H1 (cell line): ENCODE measurements around the gene TMEM14C. TPM values are rescaled to one million over a fixed set of nuclear protein-coding genes. Genes with fewer than 3 reads are reported as not detected.

ENCODE experiments used
- CTCF ChIA-PET: fragments of 300-600 bp; sonication (Branson Sonifier 250); formaldehyde crosslinking; loops from one replicate; lab custom pipeline; 2021; ENCODE audit not compliant: partially characterized antibody; lab: Charles Lee
- POLR2A ChIA-PET: fragments of 300-600 bp; sonication (Branson Sonifier 250); formaldehyde crosslinking; loops from one replicate; lab custom pipeline; 2021; ENCODE audit warnings: inconsistent platforms; ENCODE audit not compliant: partially characterized antibody; lab: Charles Lee
- DNase-seq, 2 experiments: peaks; one replicate each; pipeline versions ENCODE4 v3.0.0 to v3.0.0-alpha.2; 2010 to 2022; ENCODE audit warnings: low spot score in 2 of 2, low read depth in 1 of 2, mixed read lengths in 1 of 2
- FAIRE-seq: peaks from 2 replicates; lab custom pipeline; 2011; peaks lifted over from hg19 to GRCh38; lab: Jason Lieb, UNC
- H2AFZ ChIP-seq: 2 replicates; pipeline ENCODE4 v1.8.1; 2012; ENCODE audit warnings: low read length, inconsistent platforms
- H2AK5ac ChIP-seq: 2 replicates; pipeline ENCODE4 v1.6.1; 2013; ENCODE audit warnings: low read depth, low read length
- H2BK120ac ChIP-seq: replicated peaks from 2 replicates; pipeline ENCODE3; 2013; ENCODE audit warnings: low read depth, low read length, inconsistent platforms
- H2BK12ac ChIP-seq: 2 replicates; pipeline ENCODE4 v1.6.1; 2013; ENCODE audit warnings: low read depth, low read length
- H2BK15ac ChIP-seq: 2 replicates; pipeline ENCODE4 v1.6.1; 2013; ENCODE audit warnings: low read length
- H2BK20ac ChIP-seq: 2 replicates; pipeline ENCODE4 v1.6.1; 2013; ENCODE audit warnings: low read length
- H2BK5ac ChIP-seq: 2 replicates; pipeline ENCODE4 v1.6.1; 2013; ENCODE audit warnings: low read depth, low read length
- H3K14ac ChIP-seq: 2 replicates; pipeline ENCODE4 v1.6.1; 2013; ENCODE audit warnings: inconsistent platforms; ENCODE audit not compliant: insufficient read length
- H3K18ac ChIP-seq: 2 replicates; pipeline ENCODE4 v1.6.1; 2013; ENCODE audit warnings: low read length; ENCODE audit errors: extremely low read depth
- H3K23ac ChIP-seq: 2 replicates; pipeline ENCODE4 v1.6.1; 2013; ENCODE audit warnings: inconsistent platforms; ENCODE audit not compliant: insufficient read length
- H3K23me2 ChIP-seq: 2 replicates; pipeline ENCODE4 v1.6.1; 2013; ENCODE audit warnings: low read depth, low read length
- H3K27ac ChIP-seq: 2 replicates; pipeline ENCODE4 v1.6.1; 2011; ENCODE audit warnings: low read depth, low read length, inconsistent platforms
- H3K27me3 ChIP-seq, 4 experiments: replicated peaks in 1 of 4; 1 replicate in 1 of 4; 2 replicates in 3 of 4; pipeline versions ENCODE4 v1.6.1 to v1.8.1; 2011 to 2013; ENCODE audit warnings: low read length in 3 of 4, mild to moderate bottlenecking in 3 of 4, inconsistent platforms in 2 of 4, mixed read lengths in 2 of 4, moderate library complexity in 1 of 4; ENCODE audit not compliant: control insufficient read depth in 3 of 4, insufficient read depth in 3 of 4; ENCODE audit errors: extremely low read depth in 1 of 4
- H3K36me3 ChIP-seq, 4 experiments: 2 replicates each; pipeline versions ENCODE4 v1.6.1 to v1.8.1; 2011 to 2013; ENCODE audit warnings: mild to moderate bottlenecking in 4 of 4, low read length in 3 of 4, moderate library complexity in 2 of 4, control low read depth in 1 of 4, inconsistent platforms in 1 of 4; ENCODE audit not compliant: insufficient read depth in 4 of 4, control insufficient read depth in 2 of 4
- H3K4ac ChIP-seq: replicated peaks from 2 replicates; pipeline ENCODE3; 2013; ENCODE audit warnings: low read length, low read depth, mixed read lengths, inconsistent platforms; ENCODE audit not compliant: insufficient read length
- H3K4me1 ChIP-seq, 4 experiments: replicated peaks in 1 of 4; 1 replicate in 1 of 4; 2 replicates in 3 of 4; pipeline versions ENCODE4 v1.6.1 to v1.8.1; 2011 to 2013; ENCODE audit warnings: low read length in 3 of 4, inconsistent platforms in 2 of 4, mixed read lengths in 1 of 4; ENCODE audit not compliant: insufficient read depth in 4 of 4, control insufficient read depth in 3 of 4
- H3K4me2 ChIP-seq, 2 experiments: 2 replicates each; pipeline versions ENCODE4 v1.6.1 to v1.8.1; 2011 to 2013; ENCODE audit warnings: low read depth in 2 of 2, low read length in 2 of 2, control low read depth in 1 of 2, inconsistent platforms in 1 of 2, mild to moderate bottlenecking in 1 of 2; ENCODE audit not compliant: insufficient read depth in 1 of 2
- H3K4me3 ChIP-seq, 4 experiments: fragments of 200-600, 300-600 bp in 1 of 4; sonication (generic), shearing (Covaris generic), sonication (Bioruptor Twin) in 1 of 4; 2 replicates each; pipeline versions ENCODE4 v1.5.1 to v1.8.1; 2011 to 2016; ENCODE audit warnings: low read length in 4 of 4, low read depth in 3 of 4, control low read depth in 2 of 4, inconsistent platforms in 2 of 4, mild to moderate bottlenecking in 2 of 4, mixed read lengths in 1 of 4, moderate library complexity in 1 of 4; ENCODE audit not compliant: insufficient read depth in 2 of 4; ENCODE audit errors: extremely low read depth in 1 of 4
- H3K56ac ChIP-seq: replicated peaks from 2 replicates; pipeline ENCODE3; 2013; ENCODE audit warnings: low read depth, mild to moderate bottlenecking, mixed read lengths, low read length, inconsistent platforms; ENCODE audit not compliant: insufficient read length
- H3K79me1 ChIP-seq: 2 replicates; pipeline ENCODE4 v1.6.1; 2013; ENCODE audit warnings: low read depth, low read length, control low read depth
- H3K79me2 ChIP-seq, 2 experiments: 2 replicates each; pipeline versions ENCODE4 v1.6.1 to v1.8.1; 2012 to 2013; ENCODE audit warnings: low read length in 2 of 2, mild to moderate bottlenecking in 2 of 2, inconsistent platforms in 1 of 2; ENCODE audit not compliant: insufficient read depth in 2 of 2, control insufficient read depth in 1 of 2
- H3K9ac ChIP-seq, 4 experiments: replicated peaks in 1 of 4; 1 replicate in 1 of 4; 2 replicates in 3 of 4; pipeline versions ENCODE4 v1.6.1 to v1.8.1; 2011 to 2013; ENCODE audit warnings: low read depth in 3 of 4, low read length in 3 of 4, control low read depth in 2 of 4, mild to moderate bottlenecking in 2 of 4, moderate library complexity in 2 of 4, inconsistent platforms in 1 of 4; ENCODE audit errors: extremely low read depth in 1 of 4
- H3K9me3 ChIP-seq, 2 experiments: 2 replicates each; pipeline versions ENCODE4 v1.6.1 to v1.8.1; 2012 to 2013; ENCODE audit warnings: mild to moderate bottlenecking in 2 of 2, moderate library complexity in 2 of 2, control low read depth in 1 of 2, inconsistent platforms in 1 of 2, low read depth in 1 of 2, low read length in 1 of 2, mixed read lengths in 1 of 2; ENCODE audit not compliant: insufficient read depth in 2 of 2
- H4K20me1 ChIP-seq, 2 experiments: replicated peaks in 1 of 2; 2 replicates each; pipeline versions ENCODE3 to v1.8.1; 2011 to 2013; ENCODE audit warnings: inconsistent platforms in 2 of 2, low read length in 2 of 2, mild to moderate bottlenecking in 1 of 2; ENCODE audit not compliant: insufficient read depth in 2 of 2, control insufficient read depth in 1 of 2
- H4K5ac ChIP-seq: 2 replicates; pipeline ENCODE4 v1.6.1; 2013; ENCODE audit warnings: low read length, low read depth, mixed read lengths, inconsistent platforms; ENCODE audit not compliant: insufficient read length
- H4K8ac ChIP-seq: 2 replicates; pipeline ENCODE4 v1.8.0; 2013; ENCODE audit warnings: mild to moderate bottlenecking, moderate library complexity, low read length, inconsistent platforms; ENCODE audit not compliant: insufficient read depth; ENCODE audit errors: extremely low read depth
- H4K91ac ChIP-seq: replicated peaks from 2 replicates; pipeline ENCODE3; 2013; ENCODE audit warnings: low read length, mixed read lengths, inconsistent platforms; ENCODE audit not compliant: insufficient read length
- ATF2 ChIP-seq: IDR thresholded peaks from 2 replicates; pipeline ENCODE4 v1.6.1; 2012; ENCODE audit warnings: low read length, inconsistent platforms
- ATF3 ChIP-seq: IDR thresholded peaks from 2 replicates; pipeline ENCODE4 v1.6.1; 2011; ENCODE audit warnings: low read depth, mild to moderate bottlenecking, low read length; ENCODE audit not compliant: insufficient read depth
- JUN ChIP-seq: IDR thresholded peaks from 2 replicates; pipeline ENCODE4 v1.6.1; 2011; ENCODE audit warnings: low read depth, mild to moderate bottlenecking, improper control_type of control experiment, low read length
- KDM5A ChIP-seq: fragments of 200-600 bp; IDR thresholded peaks from 2 replicates; pipeline ENCODE4 v1.7.1; 2012; ENCODE audit warnings: mild to moderate bottlenecking, low read length, inconsistent platforms, mixed read lengths
- RNF2 ChIP-seq: fragments of 200-900, 300-1000 bp; sonication (generic); IDR thresholded peaks from 2 replicates; pipeline ENCODE4 v1.7.1; 2016; ENCODE audit warnings: borderline replicate concordance, low read depth, mild to moderate bottlenecking, antibody characterized with exemption, low read length; ENCODE audit not compliant: poor library complexity, severe bottlenecking; ENCODE audit errors: missing control alignments
- WGBS, 2 experiments: shearing (Covaris generic) in 1 of 2; methylation state at CpG; one replicate each; pipeline versions ENCODE4 v1.1.6 to v1.1.7; 2013 to 2015; ENCODE audit warnings: low lambda C conversion rate in 2 of 2, mixed read lengths in 2 of 2, inconsistent platforms in 1 of 2, low coverage in 1 of 2, missing lambda C conversion rate in 1 of 2; ENCODE audit not compliant: insufficient replicate concordance in 2 of 2, insufficient coverage in 1 of 2, insufficient read length in 1 of 2; ENCODE audit errors: extremely low coverage in 1 of 2, missing lambda C conversion rate in 1 of 2; 5-methylcytosine and 5-hydroxymethylcytosine counted together
- polyA plus RNA-seq, 7 experiments: library from polyadenylated mRNA; depleted of rRNA in 3 of 7; stranded (reverse) in 5 of 7; unstranded in 2 of 7; fragments of >200 nt in 5 of 7; fragments of 200-250 nt in 2 of 7; gene quantifications; 1 replicate in 5 of 7; 2 replicates in 1 of 7; 4 replicates in 1 of 7; pipeline versions ENCODE4 v1.2.1 to v1.2.3, GENCODE V29; 2011 to 2013; ENCODE audit warnings: missing spikeins in 2 of 7, mixed read lengths in 2 of 7
- total RNA-seq: library from RNA; stranded (reverse); fragmentation: NEBNext Ultra II Directional; extraction: Animal tissue kit (Norgen Biotek cat#: 25700); gene quantifications from 2 replicates; pipeline ENCODE4 v1.2.1, GENCODE V29; 2021

Gene TMEM14C
- total and polyA plus RNA-seq, 2 of the 8 experiments (the other 6 are each of a cell fraction or from before 2014, with no cell fraction given) = 116 to 157 TPM

GRCh38 chr6:10771371-10771894 is 48.6 kb downstream of the TMEM14C start:
- TF ChIP-seq ATF2 = no peak
- no peak for TF ChIP-seq KDM5A
- TF ChIP-seq RNF2 = no peak
- TF ChIP-seq JUN = no peak
- no peak for TF ChIP-seq ATF3
- no peak overlapping the region for H2BK20ac ChIP-seq
- no peak overlapping the region for H3K27ac ChIP-seq
- H3K79me2 ChIP-seq = no peaks in the 10 kb centered on the region
- no peaks in the 10 kb centered on the region for H3K23me2 ChIP-seq
- no peak overlapping the region for H2BK12ac ChIP-seq
- ChIA-PET CTCF (interaction anchor here (0.7 to 3.1 kb wide), 6 partner anchors 10 to 293 kb away, joined by 3 to 29 read pairs (median 4); no protein-coding TSS in a partner anchor), POLR2A (interaction anchor here (1.2 to 1.6 kb wide), 3 partner anchors 10 to 22 kb away, joined by 3 to 4 read pairs (median 4); no protein-coding TSS in a partner anchor)
- no peak overlapping the region for H3K4me2 ChIP-seq
- no peak overlapping the region for H2BK15ac ChIP-seq
- FAIRE-seq (no peak), DNase-seq (no peak)
- no peak overlapping the region for H2BK120ac ChIP-seq
- H3K4me1 ChIP-seq = no peaks in the 10 kb centered on the region
- H3K9ac ChIP-seq = no peak overlapping the region
- no peak overlapping the region for H2AK5ac ChIP-seq
- no peak overlapping the region for H3K23ac ChIP-seq
- no peak overlapping the region for H3K4me3 ChIP-seq
- H3K14ac ChIP-seq = no peak overlapping the region
- H3K9me3 ChIP-seq = no peaks in the 10 kb centered on the region
- H2AFZ ChIP-seq = no peak overlapping the region
- H3K56ac ChIP-seq = no peak overlapping the region
- no peak overlapping the region for H4K8ac ChIP-seq
- H4K91ac ChIP-seq = no peak overlapping the region
- no peaks in the 10 kb centered on the region; the same call in 1 of the 2 replicates for H3K79me1 ChIP-seq
- H4K5ac ChIP-seq = no peak overlapping the region
- H3K36me3 ChIP-seq = peaks cover 0 to 37% (median 7%) of the 10 kb centered on the region in 4 experiments; a peak in 5 of 8 replicates
- H4K20me1 ChIP-seq = peaks cover 0 to 3% of the 10 kb centered on the region in 2 experiments
- WGBS, 2 experiments = 94% methylated on average over 12 of the region's 12 CpGs; no CpG with 5 or more reads in 1 of the 2 experiments
- H3K4ac ChIP-seq = no peak overlapping the region
- no peak overlapping the region for H3K18ac ChIP-seq
- no peak overlapping the region for H2BK5ac ChIP-seq
- no peaks in the 10 kb centered on the region for H3K27me3 ChIP-seq
